ENCODE data around the gene CCT6B.

CCT6B gene

GRCh38 chr17:34991606-34992005 is 30.3 kb upstream of the CCT6B start:
- Histone ChIP-seq H3K27ac (peak overlapping the region; percentile 93), H3K36me3 (ENCODE audit: insufficient read depth) (peaks cover 7% of the 10 kb centered on the region; the same call in 1 of the 2 replicates), H3K4me1 (ENCODE audit: low read depth, poor library complexity, severe bottlenecking) (peaks cover 78% of the 10 kb centered on the region), H3K27me3 (ENCODE audit: insufficient read depth, low read depth) (no peaks in the 10 kb centered on the region), H4K20me1 (ENCODE audit: insufficient read depth) (no peaks in the 10 kb centered on the region), H2AFZ (ENCODE audit: low read depth) (no peak overlapping the region; the same call in 1 of the 2 replicates), H3K79me2 (ENCODE audit: insufficient read depth, low read depth) (no peaks in the 10 kb centered on the region), H3K4me3 (IDR thresholded peaks at IDR 0.05; ENCODE audit: insufficient read depth, low read depth, low read length) (no peak overlapping the region), H3K9ac (peak overlapping the region; percentile 16; the same call in 1 of the 2 replicates), H3K4me2 (peak overlapping the region; percentile 86)
- no peak for TF ChIP-seq CTCF (conservative IDR thresholded peaks at IDR 0.05; ENCODE audit: low read depth, low read length)

GRCh38 chr17:34990921-34991365 is 29.7 kb upstream of the CCT6B start:
- Histone ChIP-seq H4K20me1 (ENCODE audit: insufficient read depth) (no peaks in the 10 kb centered on the region), H3K27ac (peak overlapping the region; percentile 93), H3K36me3 (ENCODE audit: insufficient read depth) (peaks cover 7% of the 10 kb centered on the region; the same call in 1 of the 2 replicates), H2AFZ (ENCODE audit: low read depth) (no peak overlapping the region), H3K4me2 (peak overlapping the region; percentile 86), H3K79me2 (ENCODE audit: insufficient read depth, low read depth) (no peaks in the 10 kb centered on the region), H3K27me3 (ENCODE audit: insufficient read depth, low read depth) (no peaks in the 10 kb centered on the region), H3K4me3 (IDR thresholded peaks at IDR 0.05; ENCODE audit: insufficient read depth, low read depth, low read length) (no peak overlapping the region), H3K9ac (peak overlapping the region; percentile 34), H3K4me1 (ENCODE audit: low read depth, poor library complexity, severe bottlenecking) (peaks cover 76% of the 10 kb centered on the region)
- no peak for TF ChIP-seq CTCF (conservative IDR thresholded peaks at IDR 0.05; ENCODE audit: low read depth, low read length)

GRCh38 chr17:34989473-34989872 is 28.2 kb upstream of the CCT6B start:
- Histone ChIP-seq H3K27ac (peak overlapping the region; percentile 93), H4K20me1 (ENCODE audit: insufficient read depth) (no peaks in the 10 kb centered on the region), H3K27me3 (ENCODE audit: insufficient read depth, low read depth) (no peaks in the 10 kb centered on the region), H3K9ac (no peak overlapping the region), H3K79me2 (ENCODE audit: insufficient read depth, low read depth) (no peaks in the 10 kb centered on the region), H3K4me1 (ENCODE audit: low read depth, poor library complexity, severe bottlenecking) (peaks cover 63% of the 10 kb centered on the region), H3K36me3 (ENCODE audit: insufficient read depth) (peaks cover 7% of the 10 kb centered on the region; the same call in 1 of the 2 replicates), H3K4me2 (peak overlapping the region; percentile 86; the same call in 1 of the 2 replicates), H3K4me3 (IDR thresholded peaks at IDR 0.05; ENCODE audit: insufficient read depth, low read depth, low read length) (no peak overlapping the region), H2AFZ (ENCODE audit: low read depth) (no peak overlapping the region)
- no peak for TF ChIP-seq CTCF (conservative IDR thresholded peaks at IDR 0.05; ENCODE audit: low read depth, low read length)

GRCh38 chr17:34988644-34989043 is 27.4 kb upstream of the CCT6B start:
- Histone ChIP-seq H4K20me1 (ENCODE audit: insufficient read depth) (no peaks in the 10 kb centered on the region), H2AFZ (ENCODE audit: low read depth) (no peak overlapping the region), H3K27ac (no peak overlapping the region), H3K4me1 (ENCODE audit: low read depth, poor library complexity, severe bottlenecking) (peaks cover 57% of the 10 kb centered on the region), H3K79me2 (ENCODE audit: insufficient read depth, low read depth) (peaks cover 3% of the 10 kb centered on the region; the same call in 1 of the 2 replicates), H3K4me3 (IDR thresholded peaks at IDR 0.05; ENCODE audit: insufficient read depth, low read depth, low read length) (no peak overlapping the region), H3K36me3 (ENCODE audit: insufficient read depth) (peaks cover 7% of the 10 kb centered on the region; the same call in 1 of the 2 replicates), H3K9ac (no peak overlapping the region), H3K4me2 (no peak overlapping the region; the same call in 1 of the 2 replicates), H3K27me3 (ENCODE audit: insufficient read depth, low read depth) (no peaks in the 10 kb centered on the region)
- no peak for TF ChIP-seq CTCF (conservative IDR thresholded peaks at IDR 0.05; ENCODE audit: low read depth, low read length)
